Endothelial cell of umbilical vein (primary cell): ENCODE measurements around the gene LGR4. TPM values are rescaled to one million over a fixed set of nuclear protein-coding genes. Genes with fewer than 3 reads are reported as not detected.

Experiments used
- BruUV-seq: library from RNA; stranded (reverse); fragments of 400-500 nt; replicated peaks from 2 replicates; lab custom pipeline; 2021; lab: Mats Ljungman, UMichigan
- CTCF ChIA-PET: fragments of 300-600, 350-600 bp; sonication (Branson Sonifier 250); formaldehyde crosslinking; loops from one replicate; lab custom pipeline; 2021; ENCODE audit warnings: antibody characterized with exemption, inconsistent platforms; lab: Charles Lee
- POLR2A ChIA-PET: fragments of 300-600, 350-600 bp; sonication (Branson Sonifier 250); formaldehyde crosslinking; loops from one replicate; lab custom pipeline; 2021; ENCODE audit warnings: antibody characterized with exemption, inconsistent platforms; lab: Charles Lee
- DNase-seq: peaks from one replicate; pipeline ENCODE4 v3.0.0-alpha.2; 2011; ENCODE audit warnings: low read depth, low spot score
- FAIRE-seq: peaks from 2 replicates; lab custom pipeline; 2011; peaks lifted over from hg19 to GRCh38; lab: Jason Lieb, UNC
- H2AFZ ChIP-seq: 2 replicates; pipeline ENCODE4 v1.6.0; 2012; ENCODE audit warnings: low read depth, low read length, control low read depth, inconsistent platforms
- H3K27ac ChIP-seq: 2 replicates; pipeline ENCODE4 v1.5.1; 2011; ENCODE audit warnings: low read depth, mild to moderate bottlenecking, control low read depth, low read length, moderate library complexity; ENCODE audit not compliant: insufficient read depth
- H3K27me3 ChIP-seq, 2 experiments: 2 replicates each; pipeline versions ENCODE4 v1.6.0 to v1.6.1; 2011; ENCODE audit warnings: low read length in 2 of 2, mixed read lengths in 1 of 2; ENCODE audit not compliant: control insufficient read depth in 2 of 2, insufficient read depth in 2 of 2
- H3K36me3 ChIP-seq, 2 experiments: 2 replicates in 1 of 2; 3 replicates in 1 of 2; pipeline ENCODE4 v1.5.1; 2011; ENCODE audit warnings: low read length in 2 of 2, mild to moderate bottlenecking in 1 of 2, moderate library complexity in 1 of 2; ENCODE audit not compliant: control insufficient read depth in 2 of 2, insufficient read depth in 2 of 2; ENCODE audit errors: extremely low read depth in 1 of 2
- H3K4me1 ChIP-seq: 3 replicates; pipeline ENCODE4 v1.5.1; 2011; ENCODE audit warnings: mild to moderate bottlenecking, low read length; ENCODE audit not compliant: control insufficient read depth, insufficient read depth; ENCODE audit errors: extremely low read depth
- H3K4me2 ChIP-seq: 2 replicates; pipeline ENCODE4 v1.6.1; 2011; ENCODE audit warnings: low read length, control low read depth, mixed read lengths; ENCODE audit not compliant: insufficient read depth
- H3K4me3 ChIP-seq, 3 experiments: fragments of 200-600 bp in 1 of 3; sonication (generic), shearing (Covaris generic) in 1 of 3; replicated peaks in 1 of 3; 2 replicates each; pipeline ENCODE4 v1.5.1; 2011 to 2016; ENCODE audit warnings: control low read depth in 3 of 3, low read length in 3 of 3, mild to moderate bottlenecking in 2 of 3, inconsistent platforms in 1 of 3, low read depth in 1 of 3, moderate library complexity in 1 of 3; ENCODE audit not compliant: insufficient read depth in 1 of 3
- H3K79me2 ChIP-seq: 2 replicates; pipeline ENCODE4 v1.6.0; 2012; ENCODE audit warnings: low read length, inconsistent platforms; ENCODE audit not compliant: control insufficient read depth, insufficient read depth
- H3K9ac ChIP-seq: replicated peaks from 2 replicates; pipeline ENCODE3; 2011; ENCODE audit warnings: low read length, control low read depth; ENCODE audit not compliant: insufficient read depth; ENCODE audit errors: extremely low read depth
- H3K9me1 ChIP-seq: replicated peaks from 3 replicates; pipeline ENCODE4 v1.6.0; 2011; ENCODE audit warnings: mild to moderate bottlenecking, low read length; ENCODE audit not compliant: control insufficient read depth, insufficient read depth; ENCODE audit errors: extremely low read depth
- H3K9me3 ChIP-seq: replicated peaks from 2 replicates; pipeline ENCODE4 v1.5.1; 2012; ENCODE audit warnings: low read length, inconsistent platforms; ENCODE audit not compliant: control insufficient read depth, insufficient read depth
- H4K20me1 ChIP-seq: replicated peaks from 2 replicates; pipeline ENCODE3; 2011; ENCODE audit warnings: mild to moderate bottlenecking, low read length; ENCODE audit not compliant: control insufficient read depth, insufficient read depth; ENCODE audit errors: extremely low read depth
- CTCF ChIP-seq, 2 donors: IDR thresholded peaks; 1 replicate in 1 of 2; 2 replicates in 1 of 2; pipeline ENCODE4 v1.5.1; 2011; ENCODE audit warnings: low read length in 2 of 2, mild to moderate bottlenecking in 2 of 2, moderate library complexity in 2 of 2, control low read depth in 1 of 2, inconsistent platforms in 1 of 2, low read depth in 1 of 2; ENCODE audit not compliant: insufficient read depth in 1 of 2; ENCODE audit errors: extremely low read depth in 1 of 2
- EZH2 ChIP-seq: IDR thresholded peaks from 2 replicates; pipeline ENCODE4 v1.6.1; 2012; ENCODE audit warnings: borderline replicate concordance, low read depth, mild to moderate bottlenecking, moderate library complexity, low read length, inconsistent platforms; ENCODE audit not compliant: severe bottlenecking
- FOS ChIP-seq: IDR thresholded peaks from 2 replicates; pipeline ENCODE4 v1.6.1; 2011; ENCODE audit warnings: mild to moderate bottlenecking, low read length, moderate library complexity, borderline replicate concordance; ENCODE audit not compliant: insufficient read depth
- GATA2 ChIP-seq: IDR thresholded peaks from 2 replicates; pipeline ENCODE4 v1.7.0; 2011; ENCODE audit warnings: low read depth, mild to moderate bottlenecking, moderate library complexity, mixed read lengths, low read length; ENCODE audit not compliant: insufficient read length, insufficient read depth
- JUN ChIP-seq: IDR thresholded peaks from 2 replicates; pipeline ENCODE4 v1.6.1; 2011; ENCODE audit warnings: borderline replicate concordance, low read depth; ENCODE audit not compliant: insufficient read length, insufficient read depth
- MAX ChIP-seq: IDR thresholded peaks from 2 replicates; pipeline ENCODE4 v1.6.1; 2011; ENCODE audit not compliant: insufficient read depth, insufficient read length
- MYC ChIP-seq: IDR thresholded peaks from one replicate; pipeline ENCODE4 v1.6.1; 2011; ENCODE audit warnings: mild to moderate bottlenecking, low read depth, low read length
- POLR2A ChIP-seq: IDR thresholded peaks from 2 replicates; pipeline ENCODE4 v1.6.1; 2012; ENCODE audit warnings: low read depth, mild to moderate bottlenecking, control low read depth, low read length
- POLR2AphosphoS5 ChIP-seq: IDR thresholded peaks from 2 replicates; pipeline ENCODE4 v1.6.1; 2012; ENCODE audit warnings: low read depth, mild to moderate bottlenecking, control low read depth, low read length, moderate library complexity; ENCODE audit not compliant: insufficient read depth
- dilution Hi-C: fragments of 300-500 bp; cut with MboI; formaldehyde crosslinking; loops from one replicate; pipeline ENCODE4 v1.15.0; 2019; ENCODE audit warnings: low sequenced_read_pairs; ENCODE audit not compliant: extremely low pct_ligation_motif_present
- intact Hi-C: fragments of 100-400 bp; cut with micrococcal nuclease; formaldehyde crosslinking; loops from one replicate; pipeline ENCODE4 v1.10.0; 2022
- polyA plus RNA-seq, 4 experiments: library from polyadenylated mRNA; depleted of rRNA in 3 of 4; stranded (reverse) in 3 of 4; unstranded in 1 of 4; fragments of >200 nt; gene quantifications; 2 replicates each; pipeline versions ENCODE4 v1.2.1 to v1.2.3, GENCODE V29; 2011 to 2012; ENCODE audit warnings: missing spikeins in 1 of 4
- total RNA-seq: library from RNA; stranded (reverse); gene quantifications from 2 replicates; pipeline ENCODE4 v1.2.3, GENCODE V29; 2021

The LGR4 gene
- total and polyA plus RNA-seq, 2 donors (not counting 3 experiments of a cell fraction or from before 2014, with no cell fraction given), result 1.3 to 3.1 TPM

- ChIA-PET POLR2A (no interaction called here), CTCF (no interaction called here)
- no peaks in the 10 kb centered on the region for H3K9me1 ChIP-seq
- DNase-seq (no peak), FAIRE-seq (no peak)
- H3K27me3 ChIP-seq, result no peaks in the 10 kb centered on the region
- no peaks in the 10 kb centered on the region for H3K36me3 ChIP-seq
- TF ChIP-seq EZH2, result no peak
- no peak for TF ChIP-seq MAX
- TF ChIP-seq POLR2A, result no peak
- TF ChIP-seq MYC, result no peak
- no peak for TF ChIP-seq CTCF (IDR thresholded peaks at IDR 0.05; ENCODE audit: extremely low read depth in 1 of 2, insufficient read depth in 1 of 2, low read depth in 1 of 2, low read length in 2 of 2)
- no peak for TF ChIP-seq JUN
- no peak for TF ChIP-seq GATA2
- TF ChIP-seq FOS, result no peak
- TF ChIP-seq POLR2AphosphoS5, result no peak
- dilution Hi-C loops (no loop called here), intact Hi-C loops (no loop called here)
- no peak overlapping the region for H3K4me3 ChIP-seq
- no peak overlapping the region for H3K4me2 ChIP-seq
- H2AFZ ChIP-seq, result no peak overlapping the region
- H3K9me3 ChIP-seq, result no peaks in the 10 kb centered on the region
- BruUV-seq, result no TSS peak
- no peak overlapping the region for H3K27ac ChIP-seq
- H3K79me2 ChIP-seq, result no peaks in the 10 kb centered on the region
- H3K4me1 ChIP-seq, result peaks cover 7% of the 10 kb centered on the region
- no peak overlapping the region for H3K9ac ChIP-seq
- no peaks in the 10 kb centered on the region for H4K20me1 ChIP-seq
Observed at GRCh38 chr11:27390318-27391295, 82.0 kb downstream of the LGR4 start.
